ENCODE measurements around the gene NEDD4L. TPM values are rescaled to one million over a fixed set of nuclear protein-coding genes. Genes with fewer than 3 reads are reported as not detected.

NEDD4L gene
- total and polyA plus RNA-seq, 10 of the 15 experiments (the other 5 are each of a cell fraction or from before 2014, with no cell fraction given) = 7.4 to 24.0 (median 17.7) TPM

- no peak overlapping the region for H2AFZ ChIP-seq (ENCODE audit: control insufficient read depth, low read depth, low read length)
- no peak overlapping the region for H3K27ac ChIP-seq (ENCODE audit: control insufficient read depth, insufficient read depth)
- no peaks in the 10 kb centered on the region for H3K27me3 ChIP-seq (replicated peaks in 1 of 2; ENCODE audit: control insufficient read depth in 2 of 2, insufficient read depth in 2 of 2, low read length in 1 of 2)
- ChIA-PET SMC1A (ENCODE audit: uncharacterized antibody, unreplicated experiment) (interaction anchor here (0.5 to 1.7 kb wide), 4 partner anchors 9 to 26 kb away, joined by 3 to 4 read pairs (median 4); no protein-coding TSS in a partner anchor), POLR2A (no interaction called here), CTCF (interaction anchor here (1.3 to 1.9 kb wide), 2 partner anchors 15 to 426 kb away, joined by 3 to 5 read pairs; no protein-coding TSS in a partner anchor), RAD21 (ENCODE audit: unreplicated experiment) (interaction anchor here (2.7 kb wide), 1 partner anchor 44 kb away, joined by 8 read pairs; no protein-coding TSS in a partner anchor)
- peaks cover 9% of the 10 kb centered on the region for H3K9me3 ChIP-seq (replicated peaks; ENCODE audit: control insufficient read depth, insufficient read depth, low read length)
- TF ChIP-seq MTA2 (IDR thresholded peaks at IDR 0.05; ENCODE audit: low read depth) (no peak), RELB (IDR thresholded peaks at IDR 0.05; ENCODE audit: low read depth) (no peak), SP1 (IDR thresholded peaks at IDR 0.05; ENCODE audit: low read depth, low read length) (no peak), STAT1 (conservative IDR thresholded peaks at IDR 0.05) (no peak), PRDM15 (CRISPR knock-in tag; IDR thresholded peaks at IDR 0.05) (no peak), NR2F1 (conservative IDR thresholded peaks at IDR 0.05) (no peak), ZBTB33 (IDR thresholded peaks at IDR 0.05) (no peak), ZSCAN29 (IDR thresholded peaks at IDR 0.05) (no peak), ESRRA (IDR thresholded peaks at IDR 0.05; ENCODE audit: low read length) (no peak), TCF7 (IDR thresholded peaks at IDR 0.05; ENCODE audit: borderline replicate concordance) (no peak), MYC (IDR thresholded peaks at IDR 0.05; ENCODE audit: insufficient read depth, insufficient read length, insufficient replicate concordance, low read length, severe bottlenecking) (no peak), POLR2A (IDR thresholded peaks at IDR 0.05; ENCODE audit: low read depth, low read length) (no peak), BCLAF1 (IDR thresholded peaks at IDR 0.05) (no peak)
- H3K4me2 ChIP-seq (ENCODE audit: control insufficient read depth, insufficient read depth) = no peak overlapping the region
- peaks cover 28% of the 10 kb centered on the region for H3K4me1 ChIP-seq (ENCODE audit: control insufficient read depth, insufficient read depth, low read length)
- BruUV-seq (replicated peaks) = no TSS peak
- no peak overlapping the region for H3K9ac ChIP-seq (ENCODE audit: control insufficient read depth, insufficient read depth, low read length)
- DNase-seq (ENCODE audit: low read depth, low spot score) (no peak), FAIRE-seq (no peak), ATAC-seq (no peak)
- no peaks in the 10 kb centered on the region for H3K36me3 ChIP-seq (ENCODE audit: control insufficient read depth in 2 of 2, insufficient read depth in 2 of 2, low read length in 1 of 2)
- intact Hi-C loops (cut with micrococcal nuclease; ENCODE audit: unreplicated experiment) = no loop called here
- H3K79me2 ChIP-seq (ENCODE audit: control insufficient read depth, insufficient read depth, low read length) = no peaks in the 10 kb centered on the region
- H4K20me1 ChIP-seq (ENCODE audit: control insufficient read depth, insufficient read depth) = no peaks in the 10 kb centered on the region
- no peak overlapping the region for H3K4me3 ChIP-seq
- WGBS (ENCODE audit: insufficient coverage, insufficient replicate concordance, low lambda C conversion rate, missing lambda C conversion rate) = 84% methylated on average over 3 of the region's 3 CpGs
- in situ Hi-C loops (cut with MboI) = no loop called here
Observed at GRCh38 chr18:58307441-58307840, 263.4 kb downstream of the NEDD4L start.
